Mucosa of descending colon (tissue), 3 donors: ENCODE measurements around the gene MYO9B. TPM values are rescaled to one million over a fixed set of nuclear protein-coding genes. Genes with fewer than 3 reads are reported as not detected.
"Not testable (repeated sequence)": the region's sequence is repeated elsewhere in the genome, so short reads cannot be mapped to it uniquely, and the experiment has no call there.

Experiments used
- ATAC-seq: fragments of 200-7000 bp; cut with Tn5 transposase; one replicate; pipeline ENCODE4 v1.9.1; 2020; ENCODE audit warnings: mild to moderate bottlenecking, moderate library complexity
- DNase-seq, 3 donors: peaks; one replicate each; pipeline ENCODE4 v3.0.0-alpha.2; 2020
- H3K36me3 ChIP-seq: fragments of 200-600 bp; one replicate; pipeline ENCODE4 v1.8.0; 2021; ENCODE audit warnings: low read depth, mild to moderate bottlenecking
- H3K4me1 ChIP-seq: fragments of 200-600 bp; one replicate; pipeline ENCODE4 v1.8.0; 2021; ENCODE audit warnings: low read depth, mild to moderate bottlenecking
- H3K4me3 ChIP-seq: fragments of 200-600 bp; one replicate; pipeline ENCODE4 v1.8.0; 2021; ENCODE audit warnings: mild to moderate bottlenecking
- H3K9me3 ChIP-seq: fragments of 200-600 bp; one replicate; pipeline ENCODE4 v1.8.0; 2021; ENCODE audit warnings: mild to moderate bottlenecking
- intact Hi-C, 2 donors: fragments of 100-400 bp; cut with DNase I in 1 of 2; cut with micrococcal nuclease in 1 of 2; formaldehyde crosslinking; loops; one replicate each; pipeline versions ENCODE4 v1.11.0 to v1.11.1; 2022; cut with DNase I, micrococcal nuclease
- total RNA-seq, 3 donors: library from RNA; stranded (reverse); fragmentation: NEBNext Ultra II Directional in 2 of 3; extraction: Animal tissue kit (Norgen Biotek cat#: 25700) in 2 of 3; gene quantifications; one replicate each; pipeline versions ENCODE4 v1.2.1 to v1.2.4, GENCODE V29; 2021 to 2023
- TF ChIP-seq, protein P1 (sequence below): fragments of 200-600 bp; IDR thresholded peaks from one replicate; pipeline ENCODE4 v1.8.0; 2022; ENCODE audit warnings: antibody characterized with exemption, mild to moderate bottlenecking
- donor health status: DM: no; HTN: no; CAD: no; lungs with moderate emphysema.
- donor health status: DM: no; HTN: no; CAD: no.
- donor health status: DM: no; HTN: yes; CAD: no.

Gene MYO9B
- total RNA-seq, 3 donors from 2014 or later: 73.7 to 91.8 (median 90.8) TPM

GRCh38 chr19:17101686-17102628, 26.4 kb downstream of the MYO9B start:
- TF ChIP-seq, protein P1, sequence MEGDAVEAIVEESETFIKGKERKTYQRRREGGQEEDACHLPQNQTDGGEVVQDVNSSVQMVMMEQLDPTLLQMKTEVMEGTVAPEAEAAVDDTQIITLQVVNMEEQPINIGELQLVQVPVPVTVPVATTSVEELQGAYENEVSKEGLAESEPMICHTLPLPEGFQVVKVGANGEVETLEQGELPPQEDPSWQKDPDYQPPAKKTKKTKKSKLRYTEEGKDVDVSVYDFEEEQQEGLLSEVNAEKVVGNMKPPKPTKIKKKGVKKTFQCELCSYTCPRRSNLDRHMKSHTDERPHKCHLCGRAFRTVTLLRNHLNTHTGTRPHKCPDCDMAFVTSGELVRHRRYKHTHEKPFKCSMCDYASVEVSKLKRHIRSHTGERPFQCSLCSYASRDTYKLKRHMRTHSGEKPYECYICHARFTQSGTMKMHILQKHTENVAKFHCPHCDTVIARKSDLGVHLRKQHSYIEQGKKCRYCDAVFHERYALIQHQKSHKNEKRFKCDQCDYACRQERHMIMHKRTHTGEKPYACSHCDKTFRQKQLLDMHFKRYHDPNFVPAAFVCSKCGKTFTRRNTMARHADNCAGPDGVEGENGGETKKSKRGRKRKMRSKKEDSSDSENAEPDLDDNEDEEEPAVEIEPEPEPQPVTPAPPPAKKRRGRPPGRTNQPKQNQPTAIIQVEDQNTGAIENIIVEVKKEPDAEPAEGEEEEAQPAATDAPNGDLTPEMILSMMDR: no peak
- no peak overlapping the region for H3K4me3 ChIP-seq
- H3K4me1 ChIP-seq: peaks cover 4% of the 10 kb centered on the region
- no peaks in the 10 kb centered on the region for H3K9me3 ChIP-seq
- ATAC-seq (no peak), DNase-seq (no peak)
- intact Hi-C loops: no loop called here
- H3K36me3 ChIP-seq: peaks cover 8% of the 10 kb centered on the region

GRCh38 chr19:17103177-17103576, 27.6 kb downstream of the MYO9B start:
- ATAC-seq: peak; percentile 28
- DNase-seq: no peak
- intact Hi-C loops: no loop called here
- Histone ChIP-seq H3K9me3 (no peaks in the 10 kb centered on the region), H3K36me3 (peaks cover 8% of the 10 kb centered on the region), H3K4me3 (no peak overlapping the region), H3K4me1 (peaks cover 4% of the 10 kb centered on the region)
- TF ChIP-seq, protein P1: no peak

- Histone ChIP-seq H3K9me3 (no peaks in the 10 kb centered on the region), H3K36me3 (peaks cover 8% of the 10 kb centered on the region), H3K4me1 (peaks cover 6% of the 10 kb centered on the region), H3K4me3 (no peak overlapping the region)
- no peak for DNase-seq
- TF ChIP-seq, protein P1: no peak
- no peak for ATAC-seq
- intact Hi-C loops: no loop called here
These were observed 29.1 kb downstream of the MYO9B start for GRCh38 chr19:17104679-17105078.

GRCh38 chr19:17105556-17105955, 30.0 kb downstream of the MYO9B start:
- DNase-seq (no peak), ATAC-seq (no peak)
- intact Hi-C loops: no loop called here
- Histone ChIP-seq H3K4me3 (no peak overlapping the region), H3K9me3 (no peaks in the 10 kb centered on the region), H3K36me3 (peaks cover 8% of the 10 kb centered on the region), H3K4me1 (peaks cover 6% of the 10 kb centered on the region)
- TF ChIP-seq, protein P1: no peak

DNA sequence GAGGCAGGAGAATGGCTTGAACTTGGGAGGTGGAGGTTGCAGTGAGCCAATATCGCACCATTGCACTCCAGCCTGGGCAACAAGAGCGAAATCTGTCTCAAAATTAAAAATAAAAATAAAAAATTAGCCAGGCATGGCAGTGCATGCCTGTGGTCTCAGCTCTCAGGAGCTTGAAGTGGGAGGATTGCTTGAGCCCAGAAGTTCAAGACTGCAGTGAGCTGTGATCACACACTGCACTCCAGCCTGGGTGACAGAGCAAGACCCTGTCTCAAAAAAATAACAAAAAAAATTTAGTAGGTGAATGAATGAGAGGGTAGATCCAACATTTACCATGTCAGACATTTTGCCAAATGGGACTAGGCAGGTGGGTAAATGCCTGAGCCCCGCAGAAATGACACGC, 31.4 kb downstream of the MYO9B start:
- DNase-seq, H3K9me3 ChIP-seq, H3K4me1 ChIP-seq, intact Hi-C loops, H3K36me3 ChIP-seq, H3K4me3 ChIP-seq, ATAC-seq: not testable (repeated sequence)
